Activated B cell treated with CpG ODN at 0.5 μM for 24 hours (primary cell): ENCODE measurements around the gene CEP72. TPM values are rescaled to one million over a fixed set of nuclear protein-coding genes. Genes with fewer than 3 reads are reported as not detected.
A peak's percentile ranks its signal among the peaks of the same experiment; 100 is the strongest.
"Not testable (repeated sequence)": the region's sequence is repeated elsewhere in the genome, so short reads cannot be mapped to it uniquely, and the experiment has no call there.

Experiments used
- ATAC-seq: fragments of 200-7000 bp; cut with Tn5 transposase; one replicate; pipeline ENCODE4 v1.10.0; 2021; ENCODE audit warnings: low read depth, mild to moderate bottlenecking, moderate library complexity
- CTCF ChIA-PET: fragments of 350-600 bp; sonication (Branson Sonifier 250); formaldehyde crosslinking; loops from one replicate; lab custom pipeline; 2021; ENCODE audit warnings: antibody characterized with exemption; lab: Charles Lee
- POLR2A ChIA-PET: fragments of 350-600 bp; sonication (Branson Sonifier 250); formaldehyde crosslinking; loops from one replicate; lab custom pipeline; 2021; ENCODE audit warnings: antibody characterized with exemption; lab: Charles Lee
- DNase-seq: peaks from one replicate; pipeline ENCODE4 v3.0.0; 2022
- H3K27ac Mint-ChIP-seq: one replicate; pipeline ENCODE4 v1.8.0; 2020; ENCODE audit warnings: mixed read lengths
- H3K27me3 Mint-ChIP-seq: one replicate; pipeline ENCODE4 v1.8.0; 2021; ENCODE audit warnings: mixed read lengths
- H3K36me3 Mint-ChIP-seq: one replicate; pipeline ENCODE4 v1.8.0; 2021; ENCODE audit warnings: low read depth, mixed read lengths
- H3K4me1 Mint-ChIP-seq: one replicate; pipeline ENCODE4 v1.8.0; 2021; ENCODE audit warnings: mixed read lengths
- H3K4me3 Mint-ChIP-seq: one replicate; pipeline ENCODE4 v1.8.0; 2020; ENCODE audit warnings: mild to moderate bottlenecking, mixed read lengths
- H3K9me3 Mint-ChIP-seq: one replicate; pipeline ENCODE4 v1.8.0; 2020; ENCODE audit warnings: mixed read lengths
- intact Hi-C: fragments of 100-400 bp; cut with micrococcal nuclease; formaldehyde crosslinking; loops from one replicate; pipeline ENCODE4 v1.15.1; 2024
- total RNA-seq: library from RNA; stranded (reverse); gene quantifications from 2 replicates; pipeline ENCODE4 v1.2.3, GENCODE V29; 2022
- TF ChIP-seq, protein P1 (sequence below): fragments of 200-600 bp; IDR thresholded peaks from one replicate; pipeline ENCODE4 v1.8.0; 2022; ENCODE audit warnings: antibody characterized with exemption, mild to moderate bottlenecking

The CEP72 gene
- total RNA-seq, 1 donor from 2014 or later, result 17.4 TPM

DNA sequence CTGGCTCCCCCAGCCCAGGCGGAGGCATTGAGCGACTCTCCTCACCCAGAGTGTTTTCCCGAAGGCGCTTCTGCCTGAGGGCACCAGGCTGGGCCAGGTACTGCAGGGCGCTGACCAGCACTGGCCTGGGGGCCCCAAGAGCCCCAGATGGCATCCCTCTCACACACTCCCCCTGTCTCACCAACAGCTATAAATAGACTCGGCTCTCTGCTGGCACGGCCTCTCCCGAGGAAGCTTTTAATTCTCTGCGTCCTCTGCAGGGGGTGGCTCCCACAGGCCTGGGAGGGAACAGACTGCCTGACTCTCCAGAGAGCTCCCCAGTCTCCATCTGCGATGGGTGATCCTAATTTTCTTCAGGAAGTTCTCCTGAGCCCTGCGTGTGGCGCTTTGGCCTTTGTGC lies 78.2 kb downstream of the CEP72 start:
- POLR2A ChIA-PET, H3K9me3 Mint-ChIP-seq, DNase-seq, CTCF ChIA-PET, H3K36me3 Mint-ChIP-seq, H3K27ac Mint-ChIP-seq, H3K27me3 Mint-ChIP-seq, H3K4me3 Mint-ChIP-seq, H3K4me1 Mint-ChIP-seq, ATAC-seq: not testable (repeated sequence)
- intact Hi-C loops, result loop anchor here (5.0 kb wide), 1 partner anchor 78 kb away; the partner anchor contains the start of gene CEP72

DNA sequence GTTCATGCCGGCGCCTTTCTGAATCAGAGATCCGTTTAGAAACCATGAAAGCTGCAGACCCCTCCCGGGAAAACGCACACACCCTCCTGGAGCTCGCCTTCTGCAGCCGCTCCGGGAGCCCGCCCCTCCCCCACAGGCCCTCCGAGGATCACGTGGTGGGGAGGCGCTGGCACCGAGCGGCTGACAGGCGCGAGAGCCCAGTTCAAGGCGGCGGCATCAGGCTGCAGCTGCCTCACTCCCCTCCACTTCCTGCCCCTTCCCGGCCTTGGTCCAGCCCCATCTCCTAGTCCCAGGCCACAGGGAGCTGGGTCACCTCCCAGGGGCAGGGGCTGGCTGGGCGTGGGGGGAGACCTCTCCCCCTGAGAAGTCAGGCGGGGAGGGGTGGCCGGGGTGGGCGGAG lies 78.9 kb downstream of the CEP72 start:
- H3K4me3 Mint-ChIP-seq, H3K27me3 Mint-ChIP-seq, CTCF ChIA-PET, H3K4me1 Mint-ChIP-seq, H3K36me3 Mint-ChIP-seq, H3K27ac Mint-ChIP-seq, POLR2A ChIA-PET, DNase-seq, ATAC-seq, H3K9me3 Mint-ChIP-seq: not testable (repeated sequence)
- intact Hi-C loops, result loop anchor here (5.0 kb wide), 1 partner anchor 79 kb away; the partner anchor contains the start of gene CEP72

DNA sequence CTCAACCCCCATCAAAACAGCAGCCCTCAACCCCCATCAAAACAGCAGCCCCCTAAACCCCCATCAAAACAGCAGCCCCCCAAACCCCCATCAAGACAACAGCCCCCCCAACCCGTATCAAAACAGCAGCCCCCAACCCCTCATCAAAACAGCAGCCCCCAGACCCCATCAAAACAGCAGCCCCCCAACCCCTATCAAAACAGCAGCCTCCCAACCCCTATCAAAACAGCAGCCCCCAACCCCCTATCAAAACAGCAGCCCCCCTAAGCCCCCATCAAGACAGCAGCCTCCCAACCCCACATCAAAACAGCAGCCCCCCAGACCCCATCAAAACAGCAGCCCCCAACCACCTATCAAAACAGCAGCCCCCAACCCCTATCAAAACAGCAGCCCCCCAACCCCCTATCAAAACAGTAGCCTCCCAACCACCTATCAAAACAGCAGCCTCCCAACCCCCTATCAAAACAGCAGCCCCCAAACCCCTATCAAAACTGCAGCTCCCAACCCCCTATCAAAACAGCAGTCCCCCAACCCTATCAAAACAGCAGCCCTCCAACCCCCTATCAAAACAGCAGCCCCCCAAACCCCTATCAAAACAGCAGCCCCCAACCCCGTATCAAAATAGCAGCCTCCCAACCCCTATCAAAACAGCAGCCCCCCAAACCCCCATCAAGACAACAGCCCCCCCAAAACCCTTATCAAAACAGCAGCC lies 79.8 kb downstream of the CEP72 start:
- ATAC-seq (no peak), DNase-seq (no peak)
- POLR2A ChIA-PET, result no interaction called here
- intact Hi-C loops, result loop anchor here (2.0 to 5.0 kb wide), 2 partner anchors 80 to 93 kb away; partner anchors contain the start of genes CEP72 and ZDHHC11B
- TF ChIP-seq, protein P1, sequence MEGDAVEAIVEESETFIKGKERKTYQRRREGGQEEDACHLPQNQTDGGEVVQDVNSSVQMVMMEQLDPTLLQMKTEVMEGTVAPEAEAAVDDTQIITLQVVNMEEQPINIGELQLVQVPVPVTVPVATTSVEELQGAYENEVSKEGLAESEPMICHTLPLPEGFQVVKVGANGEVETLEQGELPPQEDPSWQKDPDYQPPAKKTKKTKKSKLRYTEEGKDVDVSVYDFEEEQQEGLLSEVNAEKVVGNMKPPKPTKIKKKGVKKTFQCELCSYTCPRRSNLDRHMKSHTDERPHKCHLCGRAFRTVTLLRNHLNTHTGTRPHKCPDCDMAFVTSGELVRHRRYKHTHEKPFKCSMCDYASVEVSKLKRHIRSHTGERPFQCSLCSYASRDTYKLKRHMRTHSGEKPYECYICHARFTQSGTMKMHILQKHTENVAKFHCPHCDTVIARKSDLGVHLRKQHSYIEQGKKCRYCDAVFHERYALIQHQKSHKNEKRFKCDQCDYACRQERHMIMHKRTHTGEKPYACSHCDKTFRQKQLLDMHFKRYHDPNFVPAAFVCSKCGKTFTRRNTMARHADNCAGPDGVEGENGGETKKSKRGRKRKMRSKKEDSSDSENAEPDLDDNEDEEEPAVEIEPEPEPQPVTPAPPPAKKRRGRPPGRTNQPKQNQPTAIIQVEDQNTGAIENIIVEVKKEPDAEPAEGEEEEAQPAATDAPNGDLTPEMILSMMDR, result no peak
- CTCF ChIA-PET, result no interaction called here
- Mint-ChIP-seq H3K4me3 (no peak overlapping the region), H3K9me3 (no peaks in the 10 kb centered on the region), H3K4me1 (no peaks in the 10 kb centered on the region), H3K27me3 (peaks cover 3% of the 10 kb centered on the region), H3K27ac (no peak overlapping the region), H3K36me3 (no peaks in the 10 kb centered on the region)

DNA sequence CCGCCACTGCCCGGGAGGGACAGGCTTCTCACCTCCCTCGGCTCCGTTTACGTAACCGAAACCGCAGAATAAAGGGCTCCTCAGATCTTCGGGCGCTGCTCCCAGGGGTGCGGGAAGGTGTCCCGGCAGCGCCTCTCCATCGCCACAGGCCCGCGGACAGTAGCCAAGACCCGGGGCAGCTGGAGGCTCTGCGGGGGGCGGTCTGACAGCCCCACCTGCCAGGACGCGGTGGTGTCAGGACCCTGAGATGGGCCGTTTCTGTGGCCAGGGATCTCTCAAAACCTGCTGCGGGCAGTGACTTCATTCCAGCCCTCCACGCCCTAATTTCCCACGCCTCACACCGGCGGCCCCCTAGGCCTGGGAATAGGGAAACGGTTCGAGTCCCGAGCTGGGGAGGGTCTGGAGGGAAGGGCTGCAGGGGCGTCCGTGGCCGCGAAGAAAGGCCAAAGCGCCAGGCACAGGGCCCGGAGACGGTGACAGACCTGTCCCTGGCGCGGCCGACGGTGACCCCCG lies 80.4 kb downstream of the CEP72 start:
- peak overlapping the region; percentile 1 for H3K4me3 Mint-ChIP-seq
- H3K27ac Mint-ChIP-seq, ATAC-seq, H3K9me3 Mint-ChIP-seq, H3K27me3 Mint-ChIP-seq, DNase-seq, H3K36me3 Mint-ChIP-seq, CTCF ChIA-PET, H3K4me1 Mint-ChIP-seq, POLR2A ChIA-PET: not testable (repeated sequence)
- intact Hi-C loops, result loop anchor here (2.0 to 5.0 kb wide), 2 partner anchors 80 to 92 kb away; partner anchors contain the start of genes CEP72 and ZDHHC11B

DNA sequence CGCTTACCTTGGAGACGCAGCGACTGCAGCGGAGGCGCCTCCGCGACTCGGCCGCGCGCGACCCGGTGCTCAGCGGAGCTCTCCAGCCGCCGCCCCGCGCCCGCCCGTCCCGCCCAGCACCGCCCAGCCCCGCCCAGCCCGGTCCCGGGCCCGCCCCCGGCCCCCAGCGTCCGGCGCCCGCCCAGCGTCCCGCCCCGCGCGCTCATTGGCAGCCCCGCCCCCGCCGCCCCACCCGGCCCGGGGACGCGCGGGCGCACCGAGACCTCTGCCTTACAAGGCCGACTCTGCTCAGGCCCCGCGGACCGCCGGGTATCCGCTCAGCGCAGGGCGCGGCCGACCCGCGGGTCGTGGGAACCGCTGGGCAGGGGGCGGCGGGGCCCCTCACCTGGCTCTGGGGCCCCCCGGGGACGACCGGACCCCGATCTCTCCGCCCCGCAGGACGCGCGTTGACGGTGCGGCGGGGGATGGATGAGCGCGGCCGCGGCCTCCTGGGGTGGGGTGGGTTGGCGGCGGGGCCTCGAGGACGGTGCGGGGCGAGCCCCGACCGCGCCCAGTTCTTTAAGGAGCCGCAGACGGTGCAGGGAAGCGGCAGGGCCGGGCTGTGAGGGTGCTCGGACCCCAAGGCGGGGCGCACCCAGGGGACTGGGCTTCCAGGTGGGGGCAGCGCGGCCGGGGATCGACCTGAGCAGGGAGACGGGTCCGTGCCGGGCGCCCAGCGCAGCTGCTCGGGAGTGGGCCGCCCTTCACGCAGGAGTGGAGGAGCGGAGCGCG lies 81.3 kb downstream of the CEP72 start, which contains the start of gene TPPP:
TPPP (minus strand) TSS at position 82 of the 771 bp plus-strand sequence. CDS start 15,292 bp downstream, outside the sequence.
- H3K27ac Mint-ChIP-seq, H3K4me1 Mint-ChIP-seq, H3K9me3 Mint-ChIP-seq, H3K27me3 Mint-ChIP-seq, POLR2A ChIA-PET, CTCF ChIA-PET, H3K36me3 Mint-ChIP-seq: not testable (repeated sequence)
- DNase-seq (peak; percentile 77), ATAC-seq (peak; percentile 96)
- intact Hi-C loops, result loop anchor here (2.0 to 5.0 kb wide), 2 partner anchors 81 to 91 kb away; partner anchors contain the start of genes CEP72 and ZDHHC11B
- H3K4me3 Mint-ChIP-seq, result peak within 1 kb of the TSS; percentile 1

DNA sequence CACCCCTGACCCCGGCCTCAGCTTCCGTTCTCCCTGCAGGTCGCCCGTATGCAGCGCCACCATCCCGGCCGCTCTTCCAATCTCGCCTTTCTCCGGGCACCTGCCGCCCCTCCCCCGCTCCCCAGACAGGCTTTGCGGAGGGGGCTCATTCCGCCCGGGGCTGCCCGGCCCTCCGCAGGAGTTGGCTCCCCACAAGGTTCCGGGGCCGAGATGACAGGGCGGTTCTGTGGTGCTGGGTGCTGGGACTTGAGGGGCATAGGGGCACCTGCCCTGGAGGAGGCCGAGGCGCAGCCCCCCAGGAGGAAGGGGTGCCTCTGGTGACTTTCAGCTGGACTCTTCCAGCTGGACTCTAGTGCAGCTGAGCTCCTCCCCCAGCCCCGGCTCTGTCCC lies 81.9 kb downstream of the CEP72 start:
- H3K36me3 Mint-ChIP-seq, H3K9me3 Mint-ChIP-seq, H3K27ac Mint-ChIP-seq, POLR2A ChIA-PET, H3K27me3 Mint-ChIP-seq, CTCF ChIA-PET, H3K4me3 Mint-ChIP-seq, ATAC-seq, H3K4me1 Mint-ChIP-seq, DNase-seq: not testable (repeated sequence)
- intact Hi-C loops, result loop anchor here (5.0 kb wide), 1 partner anchor 82 kb away; the partner anchor contains the start of gene CEP72

DNA sequence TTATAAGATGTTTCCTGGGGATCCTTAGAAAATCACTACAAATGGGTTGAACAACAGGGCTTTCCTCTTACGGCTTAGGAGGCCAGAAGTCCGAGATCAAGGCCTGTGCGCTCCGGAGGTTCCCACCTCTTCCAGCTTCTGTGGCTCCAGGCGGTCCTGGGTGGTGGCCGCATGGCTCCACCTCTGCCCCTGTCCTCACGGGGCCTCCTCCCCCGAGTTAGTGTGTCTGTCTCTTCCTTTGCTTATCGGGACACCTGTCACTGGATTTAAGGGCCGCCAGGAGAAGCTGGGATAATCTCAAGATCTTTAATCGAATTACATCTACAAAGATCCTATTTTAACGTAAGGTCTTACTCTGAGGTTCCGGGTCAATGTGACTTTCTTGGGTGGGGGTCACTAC lies 83.3 kb downstream of the CEP72 start:
- H3K36me3 Mint-ChIP-seq, H3K4me3 Mint-ChIP-seq, CTCF ChIA-PET, H3K27ac Mint-ChIP-seq, DNase-seq, H3K9me3 Mint-ChIP-seq, H3K4me1 Mint-ChIP-seq, ATAC-seq, H3K27me3 Mint-ChIP-seq, intact Hi-C loops, POLR2A ChIA-PET: not testable (repeated sequence)

DNA sequence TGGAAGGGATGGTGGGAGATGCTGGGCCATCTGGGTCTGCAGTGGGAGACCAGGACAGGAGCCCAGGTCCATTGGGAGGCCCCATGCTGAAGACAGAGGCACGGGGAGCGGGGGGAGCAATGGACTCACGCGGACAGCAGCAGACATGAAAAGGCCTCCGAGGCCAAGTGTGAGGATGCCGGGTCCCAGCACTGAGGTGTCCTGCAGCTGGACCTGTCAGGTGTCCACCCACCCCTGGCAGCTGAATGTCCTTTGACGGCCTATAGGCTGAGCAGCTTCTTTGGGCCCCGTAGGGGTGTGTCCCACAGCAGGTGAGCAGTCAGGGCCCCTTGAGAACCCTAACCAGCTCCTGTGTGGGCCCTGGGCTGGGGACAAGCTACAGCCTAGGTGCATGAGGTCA lies 84.1 kb downstream of the CEP72 start:
- H3K4me1 Mint-ChIP-seq, H3K9me3 Mint-ChIP-seq, CTCF ChIA-PET, intact Hi-C loops, H3K4me3 Mint-ChIP-seq, ATAC-seq, POLR2A ChIA-PET, H3K27ac Mint-ChIP-seq, H3K36me3 Mint-ChIP-seq, H3K27me3 Mint-ChIP-seq, DNase-seq: not testable (repeated sequence)

DNA sequence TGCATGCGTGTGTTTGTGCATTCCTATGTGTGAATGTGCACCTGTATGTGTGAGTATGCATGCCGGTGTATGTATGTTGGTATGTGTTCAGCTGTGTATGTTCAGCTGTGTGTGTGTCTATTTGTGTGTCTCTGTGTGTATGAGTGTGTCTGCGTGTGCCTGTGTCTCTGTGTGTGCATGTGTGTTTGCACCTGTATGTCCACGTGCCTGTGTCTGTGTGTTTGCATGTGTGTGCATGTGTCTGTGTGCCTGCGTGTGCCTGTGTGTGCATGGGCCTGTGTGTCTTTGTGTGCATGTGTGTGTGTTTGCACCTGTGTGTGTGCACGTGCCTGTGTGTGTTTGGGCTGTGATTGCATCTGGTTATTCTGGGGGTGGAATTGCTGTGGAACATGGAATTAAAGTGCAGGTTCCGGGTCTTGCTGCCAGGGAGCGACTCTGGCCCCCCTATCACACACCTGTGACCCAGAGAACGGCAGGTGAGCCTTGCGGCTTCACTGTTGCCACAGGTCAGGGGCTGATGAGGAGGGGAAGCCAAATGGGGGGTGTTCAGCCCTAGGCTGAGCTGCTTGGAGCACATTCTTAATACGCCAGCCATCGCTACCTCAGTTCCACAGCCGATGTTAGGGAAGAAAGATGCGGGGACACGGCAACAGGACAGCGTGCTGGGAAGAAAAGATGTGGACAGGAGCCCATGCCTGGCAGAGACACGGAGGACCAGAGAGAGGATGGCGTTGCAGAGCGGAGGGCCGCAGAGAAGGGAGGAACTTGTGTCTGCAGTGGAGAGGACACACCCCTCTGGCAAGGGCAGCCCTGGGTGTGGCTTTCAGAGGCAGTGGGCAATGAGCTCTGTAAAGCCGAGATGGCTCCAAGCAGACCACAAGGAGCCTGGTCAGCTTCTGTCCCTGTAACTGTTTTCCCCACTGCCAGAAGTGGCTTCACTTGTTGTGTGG lies 84.9 kb downstream of the CEP72 start:
- H3K36me3 Mint-ChIP-seq, H3K4me3 Mint-ChIP-seq, DNase-seq, H3K27ac Mint-ChIP-seq, ATAC-seq, CTCF ChIA-PET, H3K27me3 Mint-ChIP-seq, POLR2A ChIA-PET, H3K4me1 Mint-ChIP-seq, H3K9me3 Mint-ChIP-seq, intact Hi-C loops: not testable (repeated sequence)
